PC-9 (cell line): ENCODE data around the gene MMP25. TPM values are rescaled to one million over a fixed set of nuclear protein-coding genes. Genes with fewer than 3 reads are reported as not detected.
"Not testable (repeated sequence)": the region's sequence is repeated elsewhere in the genome, so short reads cannot be mapped to it uniquely, and the experiment has no call there.

ENCODE experiments used
- BruUV-seq: library from RNA; stranded (reverse); fragments of 400-500 nt; replicated peaks from 2 replicates; lab custom pipeline; 2021; lab: Mats Ljungman, UMichigan
- CTCF ChIA-PET: fragments of 300-600 bp; sonication (Branson Sonifier 250); formaldehyde crosslinking; loops from one replicate; lab custom pipeline; 2022; ENCODE audit warnings: antibody characterized with exemption; lab: Charles Lee
- POLR2A ChIA-PET: fragments of 300-600 bp; sonication (Branson Sonifier 250); formaldehyde crosslinking; loops from one replicate; lab custom pipeline; 2022; ENCODE audit warnings: antibody characterized with exemption; ENCODE audit not compliant: unreplicated experiment; lab: Charles Lee
- DNase-seq, 2 experiments: peaks; one replicate each; pipeline versions ENCODE4 v3.0.0 to v3.0.0-alpha.2; 2015 to 2022; ENCODE audit warnings: mixed read lengths in 1 of 2
- H2AFZ ChIP-seq: fragments of 200-600 bp; sonication (generic); 2 replicates; pipeline ENCODE4 v1.8.1; 2017; ENCODE audit warnings: antibody characterized with exemption
- H3F3A ChIP-seq: fragments of 200-600 bp; sonication (generic); 2 replicates; pipeline ENCODE4 v1.8.1; 2017; ENCODE audit warnings: antibody characterized with exemption, mild to moderate bottlenecking, low read depth; ENCODE audit not compliant: insufficient read depth
- H3K27ac ChIP-seq: fragments of 200-600 bp; sonication (generic); 2 replicates; pipeline ENCODE4 v1.6.1; 2016; ENCODE audit warnings: mixed run types
- H3K27me3 ChIP-seq: fragments of 200-600 bp; sonication (generic); 2 replicates; pipeline ENCODE4 v1.6.1; 2016; ENCODE audit warnings: low read depth, mixed run types; ENCODE audit not compliant: insufficient read depth
- H3K36me3 ChIP-seq: fragments of 200-600 bp; sonication (generic); 2 replicates; pipeline ENCODE4 v1.6.1; 2016; ENCODE audit warnings: low read depth, mixed run types
- H3K4me1 ChIP-seq: fragments of 200-600 bp; sonication (generic); replicated peaks from 2 replicates; pipeline ENCODE4 v1.6.1; 2016; ENCODE audit warnings: mixed run types; ENCODE audit not compliant: insufficient read depth
- H3K4me2 ChIP-seq: fragments of 200-600 bp; sonication (generic); 2 replicates; pipeline ENCODE4 v1.6.1; 2017; ENCODE audit warnings: mixed run types
- H3K4me3 ChIP-seq: fragments of 200-600 bp; sonication (generic); 2 replicates; pipeline ENCODE4 v1.6.1; 2016; ENCODE audit warnings: mixed run types
- H3K79me2 ChIP-seq: fragments of 200-600 bp; sonication (generic); 2 replicates; pipeline ENCODE4 v1.6.1; 2017; ENCODE audit warnings: low read depth, mixed run types
- H3K9me2 ChIP-seq: fragments of 200-600 bp; sonication (generic); 2 replicates; pipeline ENCODE4 v1.8.1; 2017; ENCODE audit warnings: mild to moderate bottlenecking; ENCODE audit not compliant: insufficient read depth
- H3K9me3 ChIP-seq: fragments of 200-600 bp; sonication (generic); 2 replicates; pipeline ENCODE4 v1.8.1; 2016; ENCODE audit warnings: low read depth; ENCODE audit not compliant: insufficient read depth
- H4K20me1 ChIP-seq: fragments of 200-600 bp; sonication (generic); 2 replicates; pipeline ENCODE4 v1.8.1; 2017; ENCODE audit not compliant: insufficient read depth
- EZH2 ChIP-seq: fragments of 200-600 bp; sonication (generic); IDR thresholded peaks from 2 replicates; pipeline ENCODE4 v1.8.0; 2017; ENCODE audit warnings: antibody characterized with exemption, low read depth
- intact Hi-C: fragments of 100-400 bp; cut with micrococcal nuclease; formaldehyde crosslinking; loops from one replicate; pipeline ENCODE4 v1.10.0; 2022; ENCODE audit not compliant: unreplicated experiment
- total RNA-seq: library from RNA; stranded (reverse); gene quantifications from 2 replicates; pipeline ENCODE4 v1.2.3, GENCODE V29; 2021
- TF ChIP-seq, protein P1 (sequence below): fragments of 200-600 bp; sonication (generic); conservative IDR thresholded peaks from 2 replicates; pipeline ENCODE4 v1.6.1; 2017; ENCODE audit warnings: mixed run types, antibody characterized with exemption, mild to moderate bottlenecking, moderate library complexity

The MMP25 gene
- total RNA-seq, 1 experiment from 2014 or later: 0.83 TPM

- no peak for DNase-seq
- CTCF ChIA-PET: no interaction called here
- peaks cover 10% of the 10 kb centered on the region for H3K27me3 ChIP-seq
- BruUV-seq: no TSS peak
- H3K9me3 ChIP-seq: no peaks in the 10 kb centered on the region
- H3K4me1 ChIP-seq: peaks cover 15% of the 10 kb centered on the region
- H3K4me2 ChIP-seq: no peak overlapping the region
- H3K9me2 ChIP-seq: no peaks in the 10 kb centered on the region
- H3K27ac ChIP-seq: no peak overlapping the region
- no peak overlapping the region for H2AFZ ChIP-seq
- intact Hi-C loops: no loop called here
- TF ChIP-seq, protein P1, sequence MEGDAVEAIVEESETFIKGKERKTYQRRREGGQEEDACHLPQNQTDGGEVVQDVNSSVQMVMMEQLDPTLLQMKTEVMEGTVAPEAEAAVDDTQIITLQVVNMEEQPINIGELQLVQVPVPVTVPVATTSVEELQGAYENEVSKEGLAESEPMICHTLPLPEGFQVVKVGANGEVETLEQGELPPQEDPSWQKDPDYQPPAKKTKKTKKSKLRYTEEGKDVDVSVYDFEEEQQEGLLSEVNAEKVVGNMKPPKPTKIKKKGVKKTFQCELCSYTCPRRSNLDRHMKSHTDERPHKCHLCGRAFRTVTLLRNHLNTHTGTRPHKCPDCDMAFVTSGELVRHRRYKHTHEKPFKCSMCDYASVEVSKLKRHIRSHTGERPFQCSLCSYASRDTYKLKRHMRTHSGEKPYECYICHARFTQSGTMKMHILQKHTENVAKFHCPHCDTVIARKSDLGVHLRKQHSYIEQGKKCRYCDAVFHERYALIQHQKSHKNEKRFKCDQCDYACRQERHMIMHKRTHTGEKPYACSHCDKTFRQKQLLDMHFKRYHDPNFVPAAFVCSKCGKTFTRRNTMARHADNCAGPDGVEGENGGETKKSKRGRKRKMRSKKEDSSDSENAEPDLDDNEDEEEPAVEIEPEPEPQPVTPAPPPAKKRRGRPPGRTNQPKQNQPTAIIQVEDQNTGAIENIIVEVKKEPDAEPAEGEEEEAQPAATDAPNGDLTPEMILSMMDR: no peak
- TF ChIP-seq EZH2: no peak
- H3K36me3 ChIP-seq: no peaks in the 10 kb centered on the region
- POLR2A ChIA-PET: no interaction called here
- H3K4me3 ChIP-seq: no peak overlapping the region
- H3K79me2 ChIP-seq: no peaks in the 10 kb centered on the region
- 0 out of 2 replicates have a peak, but pooled peaks cover 6% of the 10 kb centered on the region for H3F3A ChIP-seq
- H4K20me1 ChIP-seq: no peaks in the 10 kb centered on the region
Measured at GRCh38 chr16:3074860-3075522, 28.6 kb downstream of the MMP25 start.

GRCh38 chr16:3075523-3075915 is 29.2 kb downstream of the MMP25 start:
- H3K4me3 ChIP-seq: no peak overlapping the region
- 0 out of 2 replicates have a peak, but pooled peaks cover 6% of the 10 kb centered on the region for H3F3A ChIP-seq
- DNase-seq: no peak
- no peaks in the 10 kb centered on the region for H3K36me3 ChIP-seq
- H3K79me2 ChIP-seq: no peaks in the 10 kb centered on the region
- CTCF ChIA-PET: no interaction called here
- no peaks in the 10 kb centered on the region for H4K20me1 ChIP-seq
- no peaks in the 10 kb centered on the region for H3K9me3 ChIP-seq
- no TSS peak for BruUV-seq
- no peak overlapping the region for H2AFZ ChIP-seq
- POLR2A ChIA-PET: no interaction called here
- H3K4me2 ChIP-seq: no peak overlapping the region
- H3K27me3 ChIP-seq: peaks cover 15% of the 10 kb centered on the region
- H3K27ac ChIP-seq: no peak overlapping the region
- no peaks in the 10 kb centered on the region for H3K9me2 ChIP-seq
- intact Hi-C loops: no loop called here
- peaks cover 15% of the 10 kb centered on the region for H3K4me1 ChIP-seq
- TF ChIP-seq EZH2: no peak
- TF ChIP-seq, protein P1: no peak

DNA sequence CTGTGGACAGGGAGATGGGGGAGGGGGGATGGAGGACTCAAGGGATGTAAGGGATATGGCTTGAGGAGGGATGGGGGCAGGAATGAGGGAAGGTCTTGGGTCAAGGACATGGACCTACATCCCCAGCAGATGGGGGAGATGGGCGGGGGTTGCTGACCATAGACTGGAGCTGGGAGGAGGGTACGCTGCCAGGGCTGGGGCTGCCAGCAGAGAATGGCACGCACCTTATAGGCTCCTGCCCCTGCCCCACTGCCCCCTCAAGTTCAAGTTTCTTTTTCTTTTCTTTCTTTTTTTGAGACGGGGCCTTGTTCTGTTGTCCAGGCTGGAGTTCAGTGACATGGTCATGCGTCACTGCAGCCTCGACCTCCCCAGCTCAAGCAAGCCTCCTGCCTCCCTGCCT is 29.6 kb downstream of the MMP25 start:
- H2AFZ ChIP-seq, H3K36me3 ChIP-seq, H3F3A ChIP-seq, DNase-seq, H3K79me2 ChIP-seq, BruUV-seq, H4K20me1 ChIP-seq, intact Hi-C loops, H3K4me3 ChIP-seq, H3K9me2 ChIP-seq, POLR2A ChIA-PET, H3K9me3 ChIP-seq, H3K27ac ChIP-seq, H3K4me2 ChIP-seq: not testable (repeated sequence)
- peaks cover 19% of the 10 kb centered on the region for H3K27me3 ChIP-seq
- CTCF ChIA-PET: interaction anchor here (0.6 kb wide), 1 partner anchor 123 kb away, joined by 6 read pairs; no protein-coding TSS in a partner anchor
- peaks cover 15% of the 10 kb centered on the region for H3K4me1 ChIP-seq
